SK-N-SH (cell line): Measurements from ENCODE around the gene EIF1AD. TPM values are rescaled to one million over a fixed set of nuclear protein-coding genes. Genes with fewer than 3 reads are reported as not detected.
"Not testable (repeated sequence)": the region's sequence is repeated elsewhere in the genome, so short reads cannot be mapped to it uniquely, and the experiment has no call there.

Experiments used
- CTCF ChIA-PET: fragments of 300-600, 350-600 bp; formaldehyde crosslinking; extraction: SDS; loops from one replicate; lab custom pipeline; 2021; lab: Yijun Ruan, JAX
- POLR2A ChIA-PET: fragments of 350-600 bp; sonication (Branson Sonifier 250); formaldehyde crosslinking; extraction: SDS; loops from one replicate; lab custom pipeline; 2020; ENCODE audit warnings: antibody characterized with exemption, inconsistent platforms; lab: Yijun Ruan, JAX
- DNase-seq: peaks from one replicate; pipeline ENCODE4 v3.0.0; 2012
- H2AFZ ChIP-seq: fragments of 200-600 bp; sonication (generic); 2 replicates; pipeline ENCODE4 v1.8.1; 2016; ENCODE audit warnings: antibody characterized with exemption, mild to moderate bottlenecking, low read depth
- H3F3A ChIP-seq: fragments of 200-600 bp; sonication (generic); replicated peaks from 2 replicates; pipeline ENCODE3; 2016; ENCODE audit warnings: antibody characterized with exemption, mild to moderate bottlenecking; ENCODE audit not compliant: insufficient read depth
- H3K27ac ChIP-seq, 2 experiments: fragments of 200-500 bp in 1 of 2; fragments of 200-600 bp in 1 of 2; sonication (Bioruptor generic) in 1 of 2; sonication (generic), shearing (Covaris generic) in 1 of 2; 2 replicates each; pipeline versions ENCODE4 v1.5.1 to v1.6.1; 2014 to 2016; ENCODE audit warnings: low read depth in 2 of 2, inconsistent platforms in 1 of 2, low read length in 1 of 2, mild to moderate bottlenecking in 1 of 2, mixed read lengths in 1 of 2
- H3K27me3 ChIP-seq: fragments of 200-600 bp; sonication (generic), shearing (Covaris generic); 2 replicates; pipeline ENCODE4 v1.6.1; 2016; ENCODE audit warnings: mixed run types; ENCODE audit not compliant: insufficient read depth
- H3K36me3 ChIP-seq, 2 experiments: fragments of 200-500 bp in 1 of 2; fragments of 200-600 bp in 1 of 2; sonication (Bioruptor generic) in 1 of 2; sonication (generic) in 1 of 2; replicated peaks in 1 of 2; 2 replicates each; pipeline versions ENCODE3 to v1.5.1; 2014 to 2016; ENCODE audit warnings: low read length in 1 of 2, mild to moderate bottlenecking in 1 of 2; ENCODE audit not compliant: insufficient read depth in 2 of 2, control insufficient read depth in 1 of 2
- H3K4me1 ChIP-seq, 2 experiments: fragments of 200-500 bp in 1 of 2; fragments of 200-600 bp in 1 of 2; sonication (Bioruptor generic) in 1 of 2; sonication (generic), shearing (Covaris generic) in 1 of 2; 2 replicates each; pipeline versions ENCODE4 v1.5.1 to v1.6.1; 2014 to 2016; ENCODE audit warnings: low read depth in 1 of 2, low read length in 1 of 2, mixed run types in 1 of 2; ENCODE audit not compliant: insufficient read depth in 2 of 2, control insufficient read depth in 1 of 2
- H3K4me2 ChIP-seq: fragments of 200-600 bp; sonication (generic), shearing (Covaris generic); 2 replicates; pipeline ENCODE4 v1.6.1; 2017; ENCODE audit warnings: mixed run types
- H3K4me3 ChIP-seq, 2 experiments: fragments of 200-500 bp in 1 of 2; fragments of 200-600 bp in 1 of 2; sonication (Bioruptor generic) in 1 of 2; sonication (generic), shearing (Covaris generic) in 1 of 2; 2 replicates each; pipeline versions ENCODE4 v1.5.1 to v1.8.1; 2014 to 2016; ENCODE audit warnings: low read depth in 2 of 2, inconsistent platforms in 1 of 2, low read length in 1 of 2, mild to moderate bottlenecking in 1 of 2, mixed read lengths in 1 of 2, moderate library complexity in 1 of 2
- H3K79me2 ChIP-seq: fragments of 200-600 bp; sonication (generic); 2 replicates; pipeline ENCODE4 v1.8.1; 2017; ENCODE audit warnings: mild to moderate bottlenecking; ENCODE audit not compliant: insufficient read depth
- H3K9ac ChIP-seq: fragments of 200-600 bp; sonication (generic); 2 replicates; pipeline ENCODE4 v1.6.1; 2017; ENCODE audit warnings: mixed run types
- H3K9me2 ChIP-seq: fragments of 200-600 bp; sonication (generic); 2 replicates; pipeline ENCODE4 v1.6.1; 2017; ENCODE audit warnings: mixed run types
- H3K9me3 ChIP-seq: fragments of 200-600 bp; sonication (generic); 2 replicates; pipeline ENCODE4 v1.6.1; 2017; ENCODE audit warnings: mixed run types, mild to moderate bottlenecking, moderate library complexity
- H4K20me1 ChIP-seq: fragments of 200-600 bp; sonication (generic); 2 replicates; pipeline ENCODE4 v1.6.1; 2017; ENCODE audit warnings: mild to moderate bottlenecking, mixed run types; ENCODE audit not compliant: insufficient read depth
- ELF1 ChIP-seq: IDR thresholded peaks from 2 replicates; pipeline ENCODE4 v1.4.0; 2012
- EZH2phosphoT487 ChIP-seq: fragments of 200-600 bp; sonication (generic); IDR thresholded peaks from 2 replicates; pipeline ENCODE4 v1.6.1; 2017; ENCODE audit warnings: low read depth, mixed run types, mild to moderate bottlenecking, antibody characterized with exemption, moderate library complexity, borderline replicate concordance
- FOSL2 ChIP-seq: IDR thresholded peaks from 2 replicates; pipeline ENCODE4 v1.4.0; 2012; ENCODE audit warnings: low read depth, mild to moderate bottlenecking, moderate library complexity, borderline replicate concordance
- FOXJ3 ChIP-seq: sonication (generic); formaldehyde crosslinking; IDR thresholded peaks from 2 replicates; pipeline ENCODE4 v1.5.1; 2020; ENCODE audit warnings: mild to moderate bottlenecking, missing genetic modification reagents
- FOXM1 ChIP-seq: IDR thresholded peaks from 2 replicates; pipeline ENCODE4 v1.4.0; 2012; ENCODE audit warnings: low read depth, mild to moderate bottlenecking
- IRF3 ChIP-seq: fragments of 150-350 bp; IDR thresholded peaks from 2 replicates; pipeline ENCODE4 v1.6.1; 2016; ENCODE audit warnings: mild to moderate bottlenecking, low read depth, low read length
- MEF2A ChIP-seq: IDR thresholded peaks from 2 replicates; pipeline ENCODE4 v1.4.0; 2012; ENCODE audit warnings: low read depth, borderline replicate concordance
- MXI1 ChIP-seq: IDR thresholded peaks from 2 replicates; pipeline ENCODE4 v1.6.1; 2012; ENCODE audit warnings: mild to moderate bottlenecking, low read depth, low read length, improper control_type of control experiment
- NRF1 ChIP-seq: IDR thresholded peaks from 2 replicates; pipeline ENCODE4 v1.6.1; 2012; ENCODE audit warnings: low read depth, mild to moderate bottlenecking, low read length
- PBX3 ChIP-seq: IDR thresholded peaks from 2 replicates; pipeline ENCODE4; 2012
- SIN3A ChIP-seq: IDR thresholded peaks from 2 replicates; pipeline ENCODE4 v1.6.1; 2012; ENCODE audit warnings: low read depth, mild to moderate bottlenecking, low read length, moderate library complexity, borderline replicate concordance
- SMC3 ChIP-seq: IDR thresholded peaks from 2 replicates; pipeline ENCODE4 v1.6.1; 2012; ENCODE audit warnings: low read depth, low read length, improper control_type of control experiment
- TCF12 ChIP-seq: IDR thresholded peaks from 2 replicates; pipeline ENCODE4 v1.4.0; 2012
- TEAD4 ChIP-seq: IDR thresholded peaks from 2 replicates; pipeline ENCODE4 v1.4.0; 2012; ENCODE audit warnings: mild to moderate bottlenecking, borderline replicate concordance; ENCODE audit not compliant: insufficient read depth
- YY1 ChIP-seq: IDR thresholded peaks from 2 replicates; pipeline ENCODE4 v1.4.0; 2012; ENCODE audit warnings: low read depth, mild to moderate bottlenecking
- WGBS: methylation state at CpG from one replicate; pipeline ENCODE4 v1.1.6; 2017; ENCODE audit warnings: low lambda C conversion rate; 5-methylcytosine and 5-hydroxymethylcytosine counted together
- polyA plus RNA-seq, 3 experiments: library from polyadenylated mRNA; depleted of rRNA; stranded (reverse); fragments of >200 nt; gene quantifications; 2 replicates each; pipeline ENCODE4 v1.2.3, GENCODE V29; 2012
- TF ChIP-seq, protein P1 (sequence below): IDR thresholded peaks from 2 replicates; pipeline ENCODE4 v1.4.0; 2012; ENCODE audit warnings: low read depth, borderline replicate concordance
- TF ChIP-seq, protein P2 (sequence below): fragments of 150-350 bp; IDR thresholded peaks from 2 replicates; pipeline ENCODE4 v1.6.1; 2017; ENCODE audit warnings: antibody characterized with exemption, low read length, low read depth, borderline replicate concordance
- TF ChIP-seq, protein P3 (sequence below): IDR thresholded peaks from 2 replicates; pipeline ENCODE4 v1.6.1; 2012; ENCODE audit warnings: mild to moderate bottlenecking, low read depth, low read length, moderate library complexity

EIF1AD gene
- polyA plus RNA-seq, 1 of the 3 experiments (the other 2 are of a cell fraction), result 28.9 TPM

DNA sequence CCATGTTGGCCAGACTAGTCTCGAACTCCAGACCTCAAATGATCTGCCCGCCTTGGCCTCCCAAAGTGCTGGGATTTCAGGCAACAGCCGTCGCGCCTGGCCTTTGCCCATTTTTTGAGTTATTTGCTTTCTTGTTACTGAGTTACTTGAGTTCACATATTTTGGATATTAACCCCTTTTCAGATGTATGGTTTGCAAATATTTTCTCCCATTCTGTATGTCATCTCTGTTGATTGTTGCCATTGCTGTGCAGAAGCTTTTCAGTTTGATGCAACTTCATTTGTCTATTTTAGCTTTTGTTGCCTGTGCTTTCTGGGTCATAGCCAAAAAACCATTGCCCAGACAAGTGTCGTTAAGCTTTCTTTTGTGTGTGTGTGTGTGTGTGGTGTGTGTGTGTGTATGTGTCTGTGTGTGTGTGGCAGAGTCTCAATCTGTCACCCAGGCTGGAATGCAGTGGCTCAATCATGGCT lies 49.9 kb downstream of the EIF1AD start:
- H3K4me1 ChIP-seq, result no peaks in the 10 kb centered on the region; a peak in 1 of 4 replicates
- TF ChIP-seq, protein P1, sequence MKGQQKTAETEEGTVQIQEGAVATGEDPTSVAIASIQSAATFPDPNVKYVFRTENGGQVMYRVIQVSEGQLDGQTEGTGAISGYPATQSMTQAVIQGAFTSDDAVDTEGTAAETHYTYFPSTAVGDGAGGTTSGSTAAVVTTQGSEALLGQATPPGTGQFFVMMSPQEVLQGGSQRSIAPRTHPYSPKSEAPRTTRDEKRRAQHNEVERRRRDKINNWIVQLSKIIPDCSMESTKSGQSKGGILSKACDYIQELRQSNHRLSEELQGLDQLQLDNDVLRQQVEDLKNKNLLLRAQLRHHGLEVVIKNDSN, result no peak
- TF ChIP-seq FOXJ3 (no peak), PBX3 (no peak), NRF1 (no peak), FOXM1 (no peak), ELF1 (no peak), SIN3A (no peak), MEF2A (no peak), TCF12 (no peak), YY1 (no peak), MXI1 (no peak), TEAD4 (no peak), EZH2phosphoT487 (no peak), IRF3 (no peak), SMC3 (no peak), FOSL2 (no peak)
- TF ChIP-seq, protein P2, sequence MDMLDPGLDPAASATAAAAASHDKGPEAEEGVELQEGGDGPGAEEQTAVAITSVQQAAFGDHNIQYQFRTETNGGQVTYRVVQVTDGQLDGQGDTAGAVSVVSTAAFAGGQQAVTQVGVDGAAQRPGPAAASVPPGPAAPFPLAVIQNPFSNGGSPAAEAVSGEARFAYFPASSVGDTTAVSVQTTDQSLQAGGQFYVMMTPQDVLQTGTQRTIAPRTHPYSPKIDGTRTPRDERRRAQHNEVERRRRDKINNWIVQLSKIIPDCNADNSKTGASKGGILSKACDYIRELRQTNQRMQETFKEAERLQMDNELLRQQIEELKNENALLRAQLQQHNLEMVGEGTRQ, result no peak
- TF ChIP-seq, protein P3, sequence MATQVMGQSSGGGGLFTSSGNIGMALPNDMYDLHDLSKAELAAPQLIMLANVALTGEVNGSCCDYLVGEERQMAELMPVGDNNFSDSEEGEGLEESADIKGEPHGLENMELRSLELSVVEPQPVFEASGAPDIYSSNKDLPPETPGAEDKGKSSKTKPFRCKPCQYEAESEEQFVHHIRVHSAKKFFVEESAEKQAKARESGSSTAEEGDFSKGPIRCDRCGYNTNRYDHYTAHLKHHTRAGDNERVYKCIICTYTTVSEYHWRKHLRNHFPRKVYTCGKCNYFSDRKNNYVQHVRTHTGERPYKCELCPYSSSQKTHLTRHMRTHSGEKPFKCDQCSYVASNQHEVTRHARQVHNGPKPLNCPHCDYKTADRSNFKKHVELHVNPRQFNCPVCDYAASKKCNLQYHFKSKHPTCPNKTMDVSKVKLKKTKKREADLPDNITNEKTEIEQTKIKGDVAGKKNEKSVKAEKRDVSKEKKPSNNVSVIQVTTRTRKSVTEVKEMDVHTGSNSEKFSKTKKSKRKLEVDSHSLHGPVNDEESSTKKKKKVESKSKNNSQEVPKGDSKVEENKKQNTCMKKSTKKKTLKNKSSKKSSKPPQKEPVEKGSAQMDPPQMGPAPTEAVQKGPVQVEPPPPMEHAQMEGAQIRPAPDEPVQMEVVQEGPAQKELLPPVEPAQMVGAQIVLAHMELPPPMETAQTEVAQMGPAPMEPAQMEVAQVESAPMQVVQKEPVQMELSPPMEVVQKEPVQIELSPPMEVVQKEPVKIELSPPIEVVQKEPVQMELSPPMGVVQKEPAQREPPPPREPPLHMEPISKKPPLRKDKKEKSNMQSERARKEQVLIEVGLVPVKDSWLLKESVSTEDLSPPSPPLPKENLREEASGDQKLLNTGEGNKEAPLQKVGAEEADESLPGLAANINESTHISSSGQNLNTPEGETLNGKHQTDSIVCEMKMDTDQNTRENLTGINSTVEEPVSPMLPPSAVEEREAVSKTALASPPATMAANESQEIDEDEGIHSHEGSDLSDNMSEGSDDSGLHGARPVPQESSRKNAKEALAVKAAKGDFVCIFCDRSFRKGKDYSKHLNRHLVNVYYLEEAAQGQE, result no peak
- TF ChIP-seq, all 33 proteins: peak for 0
- POLR2A ChIA-PET, result no interaction called here
- no peaks in the 10 kb centered on the region for H3K36me3 ChIP-seq
- no peaks in the 10 kb centered on the region for H3K79me2 ChIP-seq
- CTCF ChIA-PET, result no interaction called here
- H3F3A ChIP-seq, result peaks cover 3% of the 10 kb centered on the region
- no peak overlapping the region for H3K4me2 ChIP-seq
- no peaks in the 10 kb centered on the region for H3K27me3 ChIP-seq
- H3K9me3 ChIP-seq, result no peaks in the 10 kb centered on the region
- WGBS, result 76% methylated on average over 6 of the region's 6 CpGs
- no peak overlapping the region for H3K9ac ChIP-seq
- H4K20me1 ChIP-seq, result no peaks in the 10 kb centered on the region
- H3K4me3 ChIP-seq, result no peak overlapping the region
- DNase-seq, result no peak
- H3K27ac ChIP-seq, result no peak overlapping the region
- no peaks in the 10 kb centered on the region for H3K9me2 ChIP-seq
- H2AFZ ChIP-seq, result no peak overlapping the region

GRCh38 chr11:65951641-65952040 lies 50.3 kb downstream of the EIF1AD start:
- H4K20me1 ChIP-seq, H2AFZ ChIP-seq, H3K9me3 ChIP-seq, H3K9ac ChIP-seq, H3K4me1 ChIP-seq, H3K27me3 ChIP-seq, H3K9me2 ChIP-seq, H3K27ac ChIP-seq, DNase-seq, H3F3A ChIP-seq, H3K36me3 ChIP-seq, H3K4me2 ChIP-seq, H3K4me3 ChIP-seq, H3K79me2 ChIP-seq, POLR2A ChIA-PET: not testable (repeated sequence)
- CTCF ChIA-PET, result interaction anchor here (0.6 kb wide), 1 partner anchor 67 kb away, joined by 3 read pairs; no protein-coding TSS in a partner anchor
- 42% methylated on average over 3 of the region's 3 CpGs for WGBS
